Left lobe of liver (tissue), 2 donors: Measurements from ENCODE around the gene HVCN1. TPM values are rescaled to one million over a fixed set of nuclear protein-coding genes. Genes with fewer than 3 reads are reported as not detected.
"Not testable (repeated sequence)": the region's sequence is repeated elsewhere in the genome, so short reads cannot be mapped to it uniquely, and the experiment has no call there.

Experiments used
- ATAC-seq: fragments of 200-7000 bp; cut with Tn5 transposase; one replicate; pipeline ENCODE4 v1.9.1; 2020; ENCODE audit warnings: mild to moderate bottlenecking, moderate library complexity
- DNase-seq: peaks from one replicate; pipeline ENCODE4 v3.0.0-alpha.2; 2020; ENCODE audit warnings: low spot score
- total RNA-seq: library from RNA; stranded (reverse); gene quantifications from one replicate; pipeline ENCODE4 v1.2.1, GENCODE V29; 2021
- donor health status: DM: no; HTN: no; CAD: no; lungs with moderate emphysema.
- donor health status: DM: no; HTN: yes; CAD: no.

HVCN1 gene, protein sequence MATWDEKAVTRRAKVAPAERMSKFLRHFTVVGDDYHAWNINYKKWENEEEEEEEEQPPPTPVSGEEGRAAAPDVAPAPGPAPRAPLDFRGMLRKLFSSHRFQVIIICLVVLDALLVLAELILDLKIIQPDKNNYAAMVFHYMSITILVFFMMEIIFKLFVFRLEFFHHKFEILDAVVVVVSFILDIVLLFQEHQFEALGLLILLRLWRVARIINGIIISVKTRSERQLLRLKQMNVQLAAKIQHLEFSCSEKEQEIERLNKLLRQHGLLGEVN
- total RNA-seq: 1.5 TPM

DNA sequence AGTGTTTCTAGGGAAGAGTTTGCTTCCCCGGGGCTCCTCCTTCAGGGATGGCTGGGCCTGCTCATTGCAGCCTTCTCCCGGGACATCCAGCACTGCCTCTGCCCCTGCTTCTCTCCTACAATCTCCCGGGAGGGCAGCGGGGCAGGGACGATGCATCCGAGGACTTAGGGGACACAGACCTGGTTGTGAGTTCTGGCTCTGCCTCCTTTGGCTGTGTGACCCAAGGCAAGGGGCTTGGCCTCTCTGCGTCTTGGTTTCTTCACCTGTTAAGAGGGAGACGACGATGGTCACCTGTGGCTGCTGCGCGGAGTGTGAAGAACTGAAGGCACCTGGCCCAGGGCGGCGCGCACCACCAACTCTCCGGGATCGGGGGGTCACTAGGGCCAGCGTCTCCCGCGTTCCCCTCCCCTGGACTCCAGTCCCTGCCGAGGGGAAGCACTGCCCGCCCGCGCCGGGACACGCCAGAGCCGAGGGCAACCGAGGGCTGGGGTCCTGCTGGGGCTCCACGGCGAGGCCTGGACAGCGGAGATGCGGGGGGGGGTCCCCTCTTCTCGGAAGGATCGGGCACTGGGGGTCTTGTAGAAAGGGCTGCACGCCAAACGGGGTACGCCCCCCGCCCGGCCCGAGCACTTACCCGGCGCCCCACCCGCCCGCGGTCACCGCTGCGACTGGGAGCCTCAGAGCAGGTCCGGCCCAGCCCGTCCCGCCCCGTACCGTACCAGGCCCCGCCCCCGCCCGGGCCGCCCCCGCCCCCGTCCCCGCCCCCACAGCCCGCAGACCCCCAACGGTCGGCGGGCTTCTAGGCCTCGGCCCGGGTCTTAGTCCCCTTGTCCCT is at the start of gene HVCN1:
HVCN1 (minus strand) TSS at position 670 of the 835 bp plus-strand sequence. CDS start 5,870 bp downstream, outside the sequence.
- peak; percentile 56 for DNase-seq
- ATAC-seq: peak; percentile 82

DNA sequence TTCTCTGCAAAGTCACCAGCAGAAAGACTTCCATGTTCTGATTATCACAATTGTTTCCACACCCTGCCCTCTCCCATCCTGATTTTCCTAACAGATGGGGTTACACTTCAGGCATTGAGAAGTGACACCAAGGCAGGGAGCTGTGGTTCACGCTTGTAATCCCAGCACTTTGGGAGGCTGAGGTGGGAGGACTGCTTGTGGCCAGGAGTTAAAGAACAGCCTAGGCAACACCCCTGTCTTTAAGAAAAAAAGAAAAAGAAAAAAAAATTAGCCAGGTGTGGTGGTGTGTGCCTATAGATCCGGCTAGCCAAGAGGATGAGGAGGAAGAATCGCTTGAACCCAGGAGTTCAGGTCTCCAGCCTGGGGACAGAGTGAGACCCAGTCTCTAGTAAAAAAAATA is 48.6 kb upstream of the HVCN1 start:
- DNase-seq: peak; percentile 16
- ATAC-seq: no peak

DNA sequence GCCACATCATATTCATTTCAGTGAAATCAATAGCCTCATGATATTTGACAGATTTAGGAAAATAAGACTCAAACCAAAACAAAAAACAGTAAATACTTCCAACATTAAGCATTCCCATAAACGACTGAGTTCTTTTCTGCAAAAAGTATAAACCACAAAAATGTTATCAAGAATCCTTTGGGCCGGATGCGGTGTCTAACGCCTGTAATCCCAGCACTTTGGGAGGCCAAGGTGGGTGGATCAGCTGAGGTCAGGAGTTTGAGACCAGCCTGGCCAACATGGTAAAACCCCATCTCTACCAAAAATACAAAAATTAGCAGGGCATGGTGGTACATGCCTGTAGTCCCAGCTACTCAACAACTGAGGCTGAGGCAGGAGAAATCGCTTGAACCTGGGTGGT is 48.1 kb upstream of the HVCN1 start:
- not testable (repeated sequence) for DNase-seq, ATAC-seq

DNA sequence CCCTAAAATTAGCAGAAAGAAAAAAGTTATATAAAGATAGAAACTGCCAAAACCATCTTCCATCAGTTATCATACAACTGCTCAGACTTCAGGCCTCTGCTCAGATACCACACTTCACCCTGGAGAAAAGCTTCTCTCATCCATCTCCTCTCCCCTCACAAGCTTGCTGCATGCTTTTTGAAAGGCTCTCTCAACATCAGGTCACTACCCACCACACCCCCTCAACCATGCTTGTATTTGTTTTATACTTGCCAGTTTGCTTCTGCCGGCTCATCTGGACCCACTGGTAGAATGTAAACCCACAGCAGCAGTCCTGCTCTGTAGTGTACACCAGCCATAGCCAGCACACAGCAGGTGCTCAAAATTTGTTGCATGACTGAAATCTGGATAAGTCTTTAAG is 45.0 kb upstream of the HVCN1 start:
- ATAC-seq: peak; percentile 29
- DNase-seq: peak; percentile 38

DNA sequence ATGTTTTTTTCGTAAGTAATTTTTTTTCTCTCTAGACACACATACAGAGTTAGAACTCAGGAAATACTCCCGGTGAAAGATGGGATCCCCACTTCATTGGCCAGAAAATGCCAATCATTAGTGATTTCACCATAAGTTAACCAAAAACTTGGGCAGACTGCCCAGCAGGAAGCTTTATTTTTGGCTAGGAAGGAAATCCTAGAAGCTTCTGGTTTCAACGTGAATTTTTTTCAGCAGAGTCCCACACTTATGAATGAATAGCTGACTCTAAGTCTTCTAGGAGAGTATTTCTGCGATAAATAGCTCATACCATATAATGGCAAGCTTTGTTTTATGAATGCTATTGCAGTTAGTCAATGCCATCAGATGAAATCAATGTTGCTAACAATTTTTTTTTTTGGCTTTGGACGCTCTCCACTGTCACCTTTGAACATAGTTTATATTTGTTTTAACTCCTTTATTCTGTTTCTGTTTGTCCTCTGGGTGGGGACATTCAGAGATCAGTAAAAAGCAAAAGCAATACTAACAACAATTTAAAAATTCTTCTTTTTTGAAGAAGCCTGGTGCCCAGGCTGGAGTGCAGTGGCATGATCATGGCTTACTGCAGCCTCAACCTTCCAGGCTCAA is 44.3 kb upstream of the HVCN1 start:
- ATAC-seq: peak; percentile 77
- DNase-seq: peak; percentile 68

DNA sequence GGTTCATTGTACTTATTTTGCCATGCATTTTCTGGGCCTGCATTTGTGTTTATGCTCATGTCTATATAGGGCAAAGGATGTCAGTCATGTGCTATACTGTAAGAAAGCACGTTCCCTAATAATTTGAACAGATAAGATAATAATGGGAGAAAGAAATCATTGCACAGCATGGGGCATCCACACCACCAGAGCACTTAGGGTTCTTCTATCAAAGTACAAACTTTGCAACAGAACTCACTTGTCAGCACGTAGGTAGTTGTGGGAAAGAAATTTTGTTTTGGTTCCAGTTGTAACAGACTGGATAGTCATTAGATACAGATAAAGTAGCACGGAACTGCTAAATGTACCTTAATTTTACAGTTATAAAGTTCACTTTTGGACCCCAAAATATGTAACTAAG is 43.7 kb upstream of the HVCN1 start:
- peak; percentile 63 for ATAC-seq
- DNase-seq: peak; percentile 10

DNA sequence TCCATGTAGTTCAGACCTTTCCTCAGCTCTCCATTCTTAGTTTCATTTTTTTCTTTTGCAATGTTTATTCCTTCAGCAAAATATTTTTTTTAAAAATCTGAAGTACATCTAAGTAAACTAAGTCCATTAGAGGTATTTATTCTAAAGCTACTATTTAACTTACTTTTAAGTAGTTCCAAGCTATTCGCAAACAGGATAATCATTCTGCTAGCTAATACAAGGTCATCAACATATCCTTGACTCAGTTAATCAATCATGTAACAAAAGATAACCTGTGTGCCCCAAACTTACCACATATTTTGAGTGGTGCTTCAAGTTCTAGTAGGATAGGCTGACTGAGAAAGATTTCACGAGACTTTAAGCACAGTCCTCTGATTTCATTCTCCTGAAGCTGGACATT is 42.6 kb upstream of the HVCN1 start:
- ATAC-seq (no peak), DNase-seq (no peak)

DNA sequence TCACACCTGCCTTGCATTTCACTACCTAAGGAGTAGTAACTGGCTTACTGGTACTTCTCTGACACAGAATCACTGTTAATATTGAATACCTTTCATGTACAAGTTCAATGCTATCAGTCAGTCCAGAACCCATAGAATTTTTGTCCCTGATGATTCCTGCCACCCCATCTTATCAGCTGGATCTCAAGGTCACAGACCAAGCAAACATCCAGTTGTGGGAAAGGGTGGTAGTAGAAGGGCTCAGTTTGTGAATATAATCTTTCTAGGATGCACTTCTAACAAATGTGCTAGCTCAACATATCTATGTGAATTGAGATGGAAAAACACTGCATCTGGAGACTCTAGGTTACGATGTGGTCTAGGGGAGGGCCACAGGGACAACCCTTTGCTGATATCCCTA is 39.7 kb upstream of the HVCN1 start:
- ATAC-seq (no peak), DNase-seq (no peak)

DNA sequence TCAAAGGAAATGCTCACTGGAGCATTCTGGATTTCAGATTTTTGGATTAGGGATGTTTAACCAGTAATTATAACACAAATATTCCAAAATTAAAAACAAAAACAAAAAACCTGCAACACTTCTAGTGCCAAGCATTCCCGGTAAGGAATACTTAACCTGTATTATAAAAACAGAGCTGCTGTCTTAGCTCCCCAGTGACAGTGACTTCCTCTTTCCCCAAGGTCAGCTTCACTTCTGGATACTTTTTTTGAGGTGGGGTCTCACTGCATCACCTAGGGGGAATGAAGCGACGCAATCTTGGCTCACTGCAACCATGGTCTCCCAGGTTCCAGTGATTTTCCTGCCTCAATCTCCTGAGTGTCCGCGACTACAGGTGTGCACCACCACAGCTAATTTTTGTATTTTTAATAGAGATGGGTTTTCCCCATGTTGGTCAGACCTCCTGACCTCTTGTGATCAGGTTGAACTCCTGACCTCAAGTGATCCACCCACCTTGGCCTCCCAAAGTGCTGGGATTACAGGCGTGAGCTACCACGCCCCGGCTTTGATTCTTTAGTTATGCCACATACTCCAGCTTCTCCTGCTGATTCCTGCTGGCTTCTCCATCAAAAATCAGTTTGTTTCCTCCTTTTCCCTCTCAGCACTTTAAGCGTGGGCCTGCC is 37.9 kb upstream of the HVCN1 start:
- ATAC-seq (peak; percentile 37), DNase-seq (no peak)

DNA sequence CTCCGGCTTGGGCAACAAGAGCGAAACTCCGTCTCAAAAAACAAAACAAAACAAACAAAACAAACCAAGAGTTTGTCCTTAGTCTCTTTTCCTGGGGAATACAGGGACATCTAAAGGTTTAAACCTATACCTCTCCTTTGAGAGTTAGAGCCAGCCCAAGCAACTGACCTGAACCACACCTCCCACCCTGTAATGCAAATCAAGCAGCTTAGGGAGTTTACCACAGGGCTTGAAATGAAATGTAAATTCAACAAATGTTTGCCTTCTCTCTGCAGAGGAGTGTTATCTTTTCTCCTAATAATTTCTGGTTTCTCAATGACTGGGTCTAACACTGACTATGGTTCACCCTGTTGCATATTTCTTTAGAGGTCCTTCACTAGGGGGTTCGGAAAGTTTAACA is 37.1 kb upstream of the HVCN1 start:
- no peak for ATAC-seq
- no peak for DNase-seq

DNA sequence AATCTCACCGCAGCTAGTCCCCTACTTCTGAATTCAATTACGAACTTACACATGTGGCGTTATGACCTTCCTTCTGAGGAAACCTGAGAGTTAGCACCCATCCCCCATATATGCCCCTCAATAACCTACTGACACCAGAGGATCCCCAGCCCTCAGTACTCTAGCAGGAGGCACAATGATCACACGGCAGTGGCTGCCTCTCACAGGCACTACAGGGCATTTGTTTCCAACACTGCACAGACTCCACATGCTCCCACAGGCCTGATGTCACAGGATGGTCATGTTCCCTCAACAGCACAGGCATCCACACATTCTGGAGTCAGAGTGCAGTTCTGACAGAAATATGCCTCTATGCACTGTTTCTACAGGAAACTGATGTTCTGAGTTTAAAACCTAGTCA is 36.4 kb upstream of the HVCN1 start:
- ATAC-seq: no peak
- no peak for DNase-seq

DNA sequence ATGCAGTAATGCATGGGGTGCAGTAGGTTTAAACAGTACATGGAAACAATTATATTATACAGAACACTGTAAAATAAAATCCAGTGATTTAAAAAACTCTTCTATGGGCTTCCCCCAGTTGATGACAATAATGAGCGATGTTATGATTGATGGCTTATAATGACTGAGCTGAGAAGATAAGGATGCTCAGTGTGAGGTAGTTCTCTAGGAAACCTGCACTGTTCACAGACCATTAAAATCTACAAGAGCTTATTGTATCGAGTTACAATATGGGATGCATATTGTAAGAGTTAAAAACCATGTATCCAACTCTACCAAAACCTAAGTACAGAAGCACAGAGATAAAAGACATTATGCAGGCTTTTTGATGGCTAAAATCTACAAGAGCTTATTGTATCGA is 34.0 kb upstream of the HVCN1 start:
- not testable (repeated sequence) for ATAC-seq, DNase-seq

DNA sequence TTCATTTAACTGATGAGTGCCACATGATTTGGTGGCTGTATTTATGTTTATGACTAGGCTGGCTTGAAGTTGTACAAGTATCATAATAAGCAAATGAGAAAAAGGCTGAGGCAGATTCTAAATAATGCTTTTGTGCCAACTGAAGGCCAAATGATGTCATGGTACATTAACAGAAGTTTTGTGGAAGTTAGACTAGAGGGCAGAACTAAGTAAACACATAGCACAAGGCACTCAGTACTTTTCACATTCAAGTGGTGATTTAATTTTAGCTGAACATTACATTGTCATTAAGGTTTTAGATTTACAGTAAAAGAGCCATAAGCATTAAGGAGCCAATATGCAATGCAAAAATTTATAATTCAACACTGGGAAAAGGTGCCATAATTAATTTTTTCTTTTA is 32.7 kb upstream of the HVCN1 start:
- no peak for DNase-seq
- peak; percentile 52 for ATAC-seq

DNA sequence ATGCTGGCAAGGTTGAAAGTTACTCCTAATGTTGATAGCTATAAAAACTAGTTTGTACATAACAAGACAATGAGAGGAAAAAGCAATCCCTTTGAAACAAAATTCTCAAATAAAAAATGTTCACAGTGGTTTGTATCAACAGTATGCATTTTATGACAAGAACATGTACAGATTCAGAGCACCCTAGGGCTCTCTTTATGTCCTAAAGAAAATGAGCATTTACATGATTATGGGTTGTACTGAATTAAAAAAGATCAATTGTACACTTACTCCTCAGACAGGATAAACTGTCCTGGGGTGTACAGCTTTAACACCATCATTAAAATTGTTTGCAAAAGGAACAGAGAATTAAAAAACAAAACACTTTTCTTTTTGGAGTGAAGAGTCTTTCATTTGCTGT is 31.6 kb upstream of the HVCN1 start:
- no peak for DNase-seq
- ATAC-seq: no peak

DNA sequence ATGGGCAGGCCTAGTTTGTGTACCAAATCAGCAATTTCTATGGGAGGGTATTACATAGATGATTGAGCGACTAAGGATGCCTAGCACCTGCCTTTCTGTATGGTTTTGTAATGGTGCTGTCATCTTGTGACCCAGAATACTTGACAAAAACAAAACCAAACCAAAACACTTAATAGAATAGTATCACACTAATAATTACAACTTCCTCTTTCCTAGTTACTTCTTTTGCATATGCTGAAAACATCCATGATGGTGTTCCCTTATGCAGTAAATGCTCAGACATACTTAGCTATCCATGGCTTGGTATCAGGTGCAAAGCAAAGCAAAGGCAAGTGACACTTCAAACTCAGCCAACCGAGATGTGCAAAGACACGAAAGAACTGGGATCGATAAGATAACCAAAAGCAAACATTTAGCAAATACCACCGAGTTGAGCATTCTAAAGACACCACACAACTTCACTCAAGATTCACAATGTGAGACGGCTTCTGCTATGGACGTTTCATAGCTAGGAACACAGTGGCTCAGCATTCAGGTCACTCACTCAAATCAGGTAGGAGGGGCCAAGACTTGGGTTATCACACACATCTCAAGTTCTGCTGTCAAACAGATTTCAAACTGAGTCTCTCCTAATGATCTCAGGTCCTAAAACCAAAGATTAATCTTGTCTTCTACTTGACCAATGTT is 29.4 kb upstream of the HVCN1 start:
- ATAC-seq: no peak
- DNase-seq: no peak

DNA sequence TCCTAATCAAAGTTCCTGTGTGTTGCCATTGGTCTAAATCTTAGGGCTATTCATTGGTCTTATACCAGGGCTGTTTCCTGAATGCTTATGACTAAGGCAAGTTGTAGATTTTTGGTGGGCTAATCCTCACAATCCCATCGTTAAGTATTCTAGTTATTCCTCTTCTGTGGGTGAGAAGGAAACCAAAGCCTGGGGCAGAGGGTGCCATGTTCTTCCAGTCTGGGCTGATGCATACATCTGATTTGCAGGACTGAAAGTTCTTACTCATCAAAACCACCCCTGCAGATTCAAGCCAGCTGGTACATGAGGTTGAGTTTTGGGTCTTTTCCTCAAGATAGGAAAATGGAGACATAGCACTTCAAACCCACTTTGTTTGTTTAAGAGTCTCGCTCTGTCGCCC is 28.1 kb upstream of the HVCN1 start:
- ATAC-seq (no peak), DNase-seq (no peak)

DNA sequence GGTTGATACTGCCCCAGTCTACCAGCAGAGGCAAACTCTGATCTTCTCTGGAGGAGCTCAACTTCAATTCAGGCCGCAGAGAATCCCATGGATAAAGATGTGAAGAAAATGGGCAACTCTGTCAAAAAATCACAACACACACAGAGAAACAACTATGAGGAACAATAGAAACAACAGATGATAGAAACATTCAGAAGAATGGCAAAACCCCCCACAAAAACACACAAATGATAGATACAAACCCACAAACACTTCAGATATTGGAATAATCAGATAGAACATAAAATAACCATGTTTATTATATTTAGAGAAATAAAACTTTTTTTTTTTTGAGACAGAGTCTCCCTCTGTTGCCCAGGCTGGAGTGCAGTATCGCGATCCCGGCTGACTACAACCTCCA is 20.0 kb upstream of the HVCN1 start:
- ATAC-seq (no peak), DNase-seq (no peak)

DNA sequence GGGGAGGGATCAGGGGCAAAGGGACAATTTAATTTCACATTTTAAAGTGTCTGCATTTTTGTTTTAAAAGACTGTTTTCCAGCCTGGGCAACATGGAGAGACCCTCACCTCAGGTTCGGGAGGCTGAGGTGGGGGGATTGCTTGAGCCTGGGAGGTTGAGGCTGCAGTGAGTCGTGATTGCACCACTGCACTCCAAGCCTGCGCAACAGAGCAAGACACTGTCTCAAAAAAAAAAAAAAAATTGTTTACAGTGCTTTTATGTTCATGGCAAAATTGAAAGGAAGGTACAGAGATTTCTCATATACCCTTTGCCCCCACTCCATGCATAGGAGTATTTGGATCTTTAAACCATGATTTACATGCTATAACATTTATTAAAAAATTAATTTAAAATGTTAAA is 16.4 kb upstream of the HVCN1 start:
- DNase-seq: no peak
- no peak for ATAC-seq

DNA sequence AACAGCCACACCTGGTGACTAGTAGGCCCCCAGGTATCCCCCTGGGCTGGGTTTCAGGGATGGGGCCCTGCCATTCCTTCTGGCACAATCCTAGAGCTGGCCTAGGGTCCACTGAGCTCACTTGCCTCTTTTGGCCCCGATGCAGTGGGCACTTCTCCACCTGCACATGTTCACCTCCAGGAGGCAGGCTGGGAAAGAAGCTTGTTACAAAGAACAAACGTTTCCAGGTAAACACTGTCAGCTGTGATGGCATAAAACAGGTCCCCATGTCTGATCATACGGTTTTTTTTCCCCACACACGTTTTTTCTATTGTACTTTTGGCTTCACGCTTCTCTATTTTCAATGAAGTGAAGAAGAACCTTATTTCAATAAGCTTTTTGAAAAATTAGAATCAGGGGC is 15.8 kb upstream of the HVCN1 start:
- ATAC-seq: peak; percentile 95
- DNase-seq: no peak

DNA sequence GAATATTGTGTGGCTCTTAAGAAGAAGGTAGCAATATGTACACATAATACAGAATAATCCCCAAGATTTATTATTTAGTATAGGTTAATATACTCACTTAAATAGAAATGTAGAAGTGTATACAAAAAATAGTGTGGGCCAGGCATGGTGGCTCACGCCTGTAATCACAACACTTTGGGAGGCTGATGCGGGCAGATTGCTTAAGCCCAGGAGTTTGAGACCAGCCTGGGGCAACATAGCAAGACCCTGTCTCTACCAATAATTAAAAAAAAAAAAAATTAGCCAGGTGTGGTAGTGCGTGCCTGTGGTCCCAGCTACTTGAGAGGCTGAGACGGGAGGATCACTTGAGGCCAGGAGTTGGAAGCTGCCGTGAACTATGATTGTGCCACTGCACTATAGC is 15.3 kb upstream of the HVCN1 start:
- no peak for DNase-seq
- ATAC-seq: no peak

DNA sequence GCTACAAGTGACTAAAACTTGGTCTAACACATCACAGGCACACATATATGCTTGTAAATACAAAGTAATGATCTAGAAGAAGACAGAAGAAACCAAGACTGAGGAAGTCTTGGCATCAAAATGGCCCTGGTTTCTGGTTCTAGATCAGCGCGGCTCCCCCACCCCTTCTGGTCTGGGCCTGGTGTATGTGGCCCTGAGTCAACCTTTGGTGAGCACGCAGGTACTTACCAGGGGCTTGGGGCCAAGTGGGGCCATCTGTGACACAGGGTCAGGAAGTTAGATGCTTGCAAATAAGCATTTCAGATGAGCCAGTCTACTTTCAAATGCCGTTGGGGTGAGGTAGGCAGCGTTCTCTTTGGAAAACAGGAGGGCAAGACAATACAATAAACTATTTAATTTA is 13.2 kb upstream of the HVCN1 start:
- ATAC-seq (no peak), DNase-seq (no peak)
